NCI-H1417 treated with DMSO at 0.1 percent for 48 hours (cell line): ENCODE results near the gene GNPAT.

Experiments used
- DNase-seq: peaks from one replicate; lab custom pipeline; 2025; lab: John Stamatoyannopoulos, UW

The GNPAT gene

DNA sequence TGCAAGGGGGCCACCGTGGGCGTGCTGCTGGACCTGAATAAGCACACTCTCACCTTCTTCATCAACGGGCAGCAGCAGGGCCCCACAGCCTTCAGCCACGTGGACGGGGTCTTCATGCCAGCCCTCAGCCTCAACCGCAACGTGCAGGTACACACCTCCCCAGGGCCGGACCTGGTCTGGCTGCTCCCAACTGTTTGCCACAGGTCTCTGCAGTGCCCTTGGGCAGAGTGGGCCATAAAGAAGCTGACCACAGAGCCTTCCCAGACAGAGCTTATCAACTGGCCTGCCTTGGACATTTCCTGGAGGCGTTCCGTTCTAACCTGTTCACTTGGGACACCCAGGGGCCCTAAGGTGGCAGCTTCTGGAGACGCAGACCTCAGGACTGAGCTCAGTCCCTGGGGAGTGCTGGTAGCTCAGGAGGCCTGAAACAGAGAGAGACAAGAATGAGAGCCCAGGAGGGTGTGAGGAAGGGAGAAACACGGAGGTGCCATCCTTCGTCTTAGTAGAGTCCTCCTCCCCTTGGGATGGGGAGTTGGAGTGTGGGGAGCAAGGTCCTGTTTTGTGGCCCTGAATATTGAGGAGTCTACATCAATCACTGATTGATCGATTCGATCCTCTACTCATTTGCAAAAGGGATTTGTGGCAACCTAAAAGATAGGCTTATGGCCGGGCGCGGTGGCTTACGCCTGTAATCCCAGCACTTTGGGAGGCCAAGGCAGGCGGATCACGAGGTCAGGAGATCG lies 27.0 kb upstream of the GNPAT start:
- no peak for DNase-seq

DNA sequence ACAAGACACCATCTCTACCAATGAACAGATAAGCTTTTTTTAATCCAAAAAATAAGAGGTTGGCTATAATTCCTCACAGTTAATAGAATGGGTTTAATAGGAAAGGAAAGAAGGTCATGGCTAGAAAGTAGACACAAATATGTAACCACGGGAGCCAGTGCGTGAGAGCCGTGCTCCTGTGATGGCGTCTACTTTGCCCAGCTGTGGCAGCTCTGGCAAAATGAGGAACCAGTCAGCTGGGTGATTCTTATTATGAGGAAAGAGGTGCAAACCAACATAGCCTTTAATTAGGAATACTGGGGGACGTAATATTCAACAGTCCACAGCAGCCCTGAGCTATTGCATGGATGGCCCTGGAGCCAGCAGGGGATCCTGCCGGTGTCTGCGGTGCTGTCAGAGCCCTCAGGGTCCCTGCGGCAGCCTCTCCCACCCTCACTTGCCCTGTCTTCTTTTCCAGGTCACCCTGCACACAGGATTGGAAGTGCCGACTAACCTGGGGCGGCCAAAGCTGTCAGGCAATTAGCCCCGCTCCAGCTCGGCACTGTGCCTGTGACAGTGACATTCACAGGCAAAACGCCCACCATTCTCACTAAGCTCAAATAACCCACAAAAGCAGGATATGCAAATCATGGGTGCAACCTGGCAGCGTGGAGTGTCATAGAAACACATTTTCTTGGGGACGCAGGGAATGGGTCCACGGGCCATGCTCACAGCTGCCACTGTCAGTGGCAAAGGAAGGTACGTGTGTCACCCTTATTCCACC lies 25.9 kb upstream of the GNPAT start:
- DNase-seq = no peak

GRCh38 chr1:231215681-231216385 lies 25.2 kb upstream of the GNPAT start:
- no peak for DNase-seq

DNA sequence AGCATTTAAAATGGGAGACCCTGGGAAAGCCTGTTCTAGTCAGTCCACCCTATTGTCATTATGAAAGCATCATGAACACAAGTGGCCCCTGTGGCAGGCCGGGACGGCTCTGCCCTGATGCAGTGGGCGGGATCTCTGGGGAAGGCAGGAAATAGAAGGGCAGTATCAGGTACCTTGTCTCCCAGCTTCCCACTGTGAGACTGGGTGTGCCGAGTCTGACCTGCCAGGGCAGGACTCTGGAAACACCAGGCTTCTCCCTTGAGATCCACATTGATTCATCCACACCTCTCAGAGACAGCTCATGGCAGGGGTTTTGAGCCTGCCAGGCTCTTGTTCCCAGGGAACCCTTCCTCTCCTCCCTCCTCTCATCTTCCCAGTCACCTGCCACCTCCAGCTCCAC lies 24.5 kb upstream of the GNPAT start:
- no peak for DNase-seq

DNA sequence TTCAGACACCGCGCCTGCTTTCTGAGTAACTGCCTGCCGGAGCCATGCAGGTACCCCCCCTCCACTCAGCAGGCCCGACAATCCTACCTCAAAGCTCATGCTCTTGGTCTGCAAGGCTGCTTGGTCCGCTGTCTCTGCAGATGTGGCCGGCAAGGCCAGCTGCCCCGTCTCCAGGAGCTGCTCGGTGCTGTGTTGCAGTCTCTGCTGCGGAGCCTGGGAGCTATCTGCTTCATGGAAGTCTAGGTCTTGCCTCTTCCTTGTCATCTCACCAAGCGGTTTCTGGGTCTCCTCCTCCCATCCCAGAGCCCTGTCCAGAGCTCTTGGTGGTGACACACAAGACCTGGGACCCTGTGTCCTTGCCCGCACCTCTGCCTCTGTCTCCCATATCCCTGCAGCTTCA lies 24.0 kb upstream of the GNPAT start:
- DNase-seq = no peak

DNA sequence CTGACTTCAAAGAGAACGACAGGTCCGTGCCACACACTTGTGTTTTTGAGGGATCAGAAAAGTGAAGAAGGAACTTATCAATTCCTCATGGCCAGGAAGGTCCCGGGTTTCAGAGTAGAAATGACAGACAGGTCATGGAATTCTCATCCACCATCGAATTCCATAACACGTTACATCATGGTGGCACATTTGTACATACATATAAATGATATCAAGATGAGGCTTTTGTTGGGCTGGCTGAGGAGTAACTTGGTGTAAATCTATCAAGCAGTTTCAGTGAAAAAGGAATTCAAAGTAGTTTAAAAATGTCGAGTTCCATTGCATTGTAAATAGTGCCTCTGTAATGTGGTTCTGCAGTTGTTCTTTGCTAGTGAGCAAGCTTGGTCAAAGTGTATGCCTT lies 22.9 kb upstream of the GNPAT start:
- no peak for DNase-seq

DNA sequence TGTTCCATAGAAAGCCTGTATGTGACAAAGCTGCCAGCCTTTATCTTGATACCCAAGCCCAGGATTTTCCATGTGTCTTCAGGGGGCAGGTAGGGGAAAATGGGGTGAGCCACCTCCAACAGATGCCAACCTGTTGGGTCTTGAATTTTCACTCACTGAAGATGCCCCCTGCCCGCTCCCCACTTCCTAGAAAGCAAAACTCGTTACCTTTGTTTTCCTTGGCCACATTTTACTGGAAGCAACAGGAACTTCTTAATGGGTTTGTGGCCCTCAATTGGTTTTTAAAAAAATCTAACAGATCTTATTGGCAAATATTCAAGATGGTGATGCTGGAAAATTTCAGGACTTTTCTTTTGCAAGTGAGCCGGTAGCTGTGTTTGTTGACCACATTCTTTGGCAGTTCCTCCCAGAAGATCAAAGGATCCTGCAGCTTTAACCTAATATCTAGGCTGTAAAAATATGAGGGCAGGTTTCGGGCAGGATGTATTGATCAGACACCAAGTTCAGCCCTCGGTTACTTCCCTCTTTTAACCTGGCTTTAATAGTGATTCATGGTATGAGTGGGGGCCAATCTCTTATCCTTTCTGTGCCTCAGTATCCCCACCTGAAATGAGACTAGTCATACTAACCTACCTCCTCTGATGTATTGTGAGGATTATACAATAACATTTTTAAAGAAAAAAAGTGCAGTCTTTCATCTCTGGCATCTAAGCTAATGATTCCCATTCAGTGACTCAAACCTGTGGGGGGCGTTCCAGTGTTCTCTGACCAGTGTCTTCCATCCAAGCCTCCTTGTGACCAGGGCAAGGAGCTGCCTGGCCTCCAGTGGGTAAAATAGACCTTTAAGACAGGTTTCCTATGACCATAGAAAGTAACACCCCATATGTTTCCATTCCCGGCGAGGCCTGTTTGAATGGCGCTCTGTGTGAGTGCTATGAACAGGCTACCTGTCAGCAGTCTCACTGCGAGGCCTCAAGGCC lies 21.3 kb upstream of the GNPAT start:
- no peak for DNase-seq

GRCh38 chr1:231220801-231221200 lies 20.2 kb upstream of the GNPAT start:
- DNase-seq = no peak

- no peak for DNase-seq
Observed at GRCh38 chr1:231226156-231226555, 14.9 kb upstream of the GNPAT start.

- DNase-seq = no peak
Observed at GRCh38 chr1:231231511-231231910, 9.5 kb upstream of the GNPAT start.

DNA sequence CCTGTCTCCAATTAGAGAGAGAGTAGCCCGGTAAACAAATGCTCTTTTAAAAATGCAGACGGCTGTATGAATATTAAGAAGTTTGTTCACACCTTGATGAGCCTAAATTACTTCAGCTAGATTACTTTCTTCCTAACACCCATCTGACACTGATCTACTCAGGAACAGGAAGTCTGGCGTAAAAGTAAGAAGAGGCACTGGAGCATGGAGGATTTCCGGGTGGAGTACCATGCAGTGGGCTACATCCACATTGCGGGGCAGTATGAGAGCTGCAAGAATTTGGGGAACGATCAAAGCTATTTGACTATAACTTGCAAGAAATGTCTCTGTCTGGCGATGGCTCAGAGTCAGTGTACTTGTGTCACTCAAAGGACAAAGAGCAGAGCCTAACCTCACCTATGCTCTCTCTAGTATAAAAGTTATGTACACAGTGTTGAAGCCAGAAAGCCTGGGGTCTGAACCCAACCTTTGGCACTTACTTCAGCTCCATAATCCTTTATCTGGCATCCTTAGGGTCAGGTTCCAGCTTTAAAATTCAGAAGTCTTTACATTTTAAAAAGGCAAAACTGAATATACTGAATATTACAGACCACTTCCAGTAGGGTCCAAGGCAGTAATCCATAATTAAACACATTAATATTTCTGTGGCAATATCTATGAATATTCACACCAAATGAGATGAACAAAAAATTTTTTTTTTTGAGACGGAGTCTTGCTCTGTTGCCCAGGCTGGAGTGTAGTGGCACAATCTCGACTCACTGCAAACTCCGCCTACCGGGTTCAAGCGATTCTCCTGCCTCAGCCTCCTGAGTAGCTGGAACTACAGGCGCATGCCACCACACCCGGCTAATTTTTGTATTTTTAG lies 7.9 kb upstream of the GNPAT start:
- no peak for DNase-seq

DNA sequence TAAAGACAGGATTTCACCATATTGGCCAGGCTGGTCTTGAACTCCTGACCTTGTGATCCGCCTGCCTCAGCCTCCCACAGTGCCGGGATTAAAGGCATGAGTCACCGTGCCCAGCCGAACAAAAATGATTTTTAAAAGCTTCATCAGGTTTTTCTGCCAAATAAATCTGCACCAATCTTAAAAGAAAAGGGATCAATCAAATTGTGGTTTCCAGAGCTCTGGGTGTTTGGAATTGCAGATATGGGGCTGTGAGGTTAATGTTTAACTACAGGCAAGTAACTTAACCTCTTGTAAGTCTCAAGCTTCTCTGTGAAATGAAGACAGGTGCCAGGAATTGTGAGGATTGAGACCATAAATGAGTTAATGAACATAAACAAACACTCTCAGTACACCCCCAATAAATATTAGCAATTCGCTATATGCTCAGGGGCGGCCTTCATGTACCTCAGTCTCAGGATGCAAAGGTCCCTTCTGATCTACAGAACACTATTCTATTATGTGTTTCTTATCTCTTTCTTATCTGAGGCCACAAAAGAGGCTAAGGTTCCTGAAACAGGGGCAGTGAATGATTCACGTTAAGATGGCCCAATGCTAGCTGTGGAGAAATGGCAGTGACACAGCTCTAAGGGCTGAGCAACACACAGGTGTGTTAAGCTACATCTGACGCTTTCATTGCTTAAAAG lies 7.1 kb upstream of the GNPAT start:
- DNase-seq = no peak

DNA sequence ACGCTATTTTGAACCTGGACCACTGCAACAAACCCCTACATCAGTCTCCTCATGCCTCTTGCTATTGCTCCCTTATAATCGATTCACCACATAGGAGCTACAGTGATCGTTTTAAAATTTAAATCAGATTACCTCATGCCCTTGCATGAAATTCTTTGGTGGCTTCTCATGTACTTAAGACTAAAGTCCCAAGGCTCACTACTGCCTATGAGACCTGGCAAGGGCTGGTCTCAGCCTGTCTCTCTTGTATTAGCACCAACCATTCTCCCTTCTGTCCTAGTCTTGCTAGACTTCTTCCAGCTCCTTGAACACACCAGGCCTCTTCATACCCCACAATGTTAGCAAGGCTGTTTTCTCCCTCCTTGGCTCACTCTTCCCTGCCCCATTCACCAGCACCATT lies 6.5 kb upstream of the GNPAT start:
- DNase-seq = no peak

DNA sequence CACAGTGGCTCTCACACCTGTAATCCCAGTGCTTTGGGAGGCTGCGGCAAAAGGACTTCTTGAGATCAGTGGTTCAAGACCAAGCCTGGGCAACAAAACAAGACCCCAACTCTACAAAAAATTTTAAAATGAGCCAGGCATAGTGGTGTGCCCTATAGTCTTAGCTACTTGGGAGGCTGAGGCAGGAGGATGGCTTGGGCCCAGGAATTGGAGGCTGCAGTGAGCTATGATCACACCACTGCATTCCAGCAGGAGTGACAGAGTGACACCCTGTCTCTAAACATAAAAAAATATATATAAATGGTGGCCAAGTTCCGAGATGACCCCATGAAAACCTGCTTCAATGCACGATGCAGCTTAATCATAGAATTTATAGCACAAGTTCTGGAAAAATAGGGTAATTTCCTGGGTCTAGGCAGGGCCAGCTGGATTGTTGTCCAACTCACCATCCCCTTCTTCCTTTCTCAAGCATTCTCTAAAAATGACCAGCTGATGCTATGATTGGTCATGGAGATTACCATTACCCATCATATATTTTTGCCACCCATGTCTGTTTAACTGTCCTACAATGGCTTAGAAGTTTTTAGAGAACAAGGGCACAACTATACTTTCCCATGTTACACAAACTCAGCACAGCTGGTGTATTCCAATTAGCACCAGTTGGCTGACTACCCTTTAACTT lies 5.3 kb upstream of the GNPAT start:
- DNase-seq = no peak

- DNase-seq = no peak
Observed at GRCh38 chr1:231236208-231236591, 4.8 kb upstream of the GNPAT start.

DNA sequence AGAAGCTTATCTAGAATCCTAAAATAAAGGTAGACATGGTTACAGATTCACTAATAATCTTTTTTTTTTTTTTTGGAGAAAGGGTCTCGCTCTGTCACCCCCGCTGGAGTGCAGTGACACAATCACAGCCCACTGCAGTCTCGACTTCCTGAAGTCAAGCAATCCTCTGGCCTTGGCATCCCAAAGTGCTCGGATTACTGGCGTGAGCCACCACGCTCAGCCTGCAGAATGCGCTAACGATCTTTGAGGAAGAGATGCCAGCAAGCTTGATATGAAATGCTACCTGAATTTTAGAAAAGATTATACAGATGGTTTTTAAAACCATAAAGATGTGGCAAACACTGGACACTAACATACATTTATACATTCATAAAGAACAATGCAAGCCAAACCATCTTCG lies 4.1 kb upstream of the GNPAT start:
- no peak for DNase-seq

DNA sequence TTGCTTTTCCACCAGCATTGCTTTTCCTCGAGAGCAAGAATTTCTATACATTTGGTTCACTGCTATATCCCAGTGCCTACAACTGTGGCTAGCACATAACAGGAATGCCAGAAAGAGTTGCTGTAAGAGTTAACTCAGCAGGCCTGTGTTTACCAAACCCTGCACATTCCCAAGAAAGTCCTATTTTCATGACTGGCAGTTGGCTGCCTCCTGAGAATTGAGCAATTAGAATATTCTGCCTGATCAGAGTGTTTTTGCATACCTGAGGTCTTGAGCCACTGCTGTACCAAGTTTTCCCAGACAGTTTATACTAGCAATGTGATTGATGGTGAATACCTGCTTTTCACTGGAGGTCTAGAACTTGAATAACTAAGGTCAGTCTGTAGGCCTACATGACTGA lies 2.7 kb upstream of the GNPAT start:
- no peak for DNase-seq

DNA sequence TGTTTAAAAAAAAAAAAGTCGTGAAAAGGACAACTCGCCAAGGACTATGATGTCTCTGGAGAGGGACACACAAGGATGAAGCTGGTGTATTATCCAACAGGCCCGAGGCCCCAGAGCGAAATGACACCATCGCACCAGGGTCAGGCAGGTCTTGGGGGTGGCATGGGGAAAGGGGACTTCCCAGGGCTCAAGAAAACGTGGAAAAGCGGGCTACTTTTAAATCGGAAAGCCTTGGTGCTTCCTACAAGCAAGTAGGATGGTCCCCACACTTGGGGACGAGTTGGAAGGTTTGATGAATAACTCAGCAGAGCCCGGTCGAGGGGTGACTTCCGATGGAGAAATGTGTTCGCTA lies 505 bp upstream of the GNPAT start:
- DNase-seq = no peak

DNA sequence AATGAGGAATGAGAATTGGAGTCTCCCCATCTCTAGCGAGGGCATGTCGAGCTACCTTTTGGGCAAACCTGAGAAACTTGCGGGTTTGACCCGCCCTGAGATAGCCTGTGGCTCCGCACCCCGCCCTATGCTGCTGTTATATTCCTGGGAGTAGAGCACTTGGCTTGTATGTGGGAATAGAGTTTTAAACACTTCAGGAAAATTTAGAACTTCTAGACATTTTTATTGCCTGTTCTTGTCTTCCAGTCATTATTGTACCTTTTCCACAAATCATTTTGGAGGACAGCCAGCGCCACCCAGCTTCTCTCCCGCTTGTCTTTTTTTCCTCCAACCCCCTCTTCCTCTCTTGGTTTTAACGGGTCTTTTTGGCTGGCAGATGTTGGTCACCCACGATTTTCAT lies 738 bp downstream of the GNPAT start:
- no peak for DNase-seq
